Posterior vena cava (tissue), 2 donors: ENCODE results near the gene POLL. TPM values are rescaled to one million over a fixed set of nuclear protein-coding genes. Genes with fewer than 3 reads are reported as not detected.

Experiments
- DNase-seq: peaks from one replicate; pipeline ENCODE4 v3.0.0-alpha.2; 2020; ENCODE audit warnings: low spot score
- intact Hi-C, 2 donors: fragments of 100-400 bp; cut with DNase I; formaldehyde crosslinking; loops; one replicate each; pipeline versions ENCODE4 v1.14.1 to v1.14.2; 2022 to 2023
- microRNA-seq, 2 donors: library from miRNA; unstranded; fragments of <30 nt; microRNA quantifications; one replicate each; pipeline ENCODE4 v1.2.0, GENCODE V29; 2020 to 2021; ENCODE audit warnings: borderline microRNAs expressed in 2 of 2
- total RNA-seq, 2 donors: library from RNA; stranded (reverse); fragmentation: NEBNext Ultra II Directional; extraction: Animal tissue kit (Norgen Biotek cat#: 25700); gene quantifications; one replicate each; pipeline ENCODE4 v1.2.1, GENCODE V29; 2021
- donor health status: DM: yes; HTN: yes; CAD: no.
- donor health status: DM: yes; HTN: yes; CAD: no.

POLL gene
- total RNA-seq, 2 donors from 2014 or later, result 13.9 to 19.1 TPM

DNA sequence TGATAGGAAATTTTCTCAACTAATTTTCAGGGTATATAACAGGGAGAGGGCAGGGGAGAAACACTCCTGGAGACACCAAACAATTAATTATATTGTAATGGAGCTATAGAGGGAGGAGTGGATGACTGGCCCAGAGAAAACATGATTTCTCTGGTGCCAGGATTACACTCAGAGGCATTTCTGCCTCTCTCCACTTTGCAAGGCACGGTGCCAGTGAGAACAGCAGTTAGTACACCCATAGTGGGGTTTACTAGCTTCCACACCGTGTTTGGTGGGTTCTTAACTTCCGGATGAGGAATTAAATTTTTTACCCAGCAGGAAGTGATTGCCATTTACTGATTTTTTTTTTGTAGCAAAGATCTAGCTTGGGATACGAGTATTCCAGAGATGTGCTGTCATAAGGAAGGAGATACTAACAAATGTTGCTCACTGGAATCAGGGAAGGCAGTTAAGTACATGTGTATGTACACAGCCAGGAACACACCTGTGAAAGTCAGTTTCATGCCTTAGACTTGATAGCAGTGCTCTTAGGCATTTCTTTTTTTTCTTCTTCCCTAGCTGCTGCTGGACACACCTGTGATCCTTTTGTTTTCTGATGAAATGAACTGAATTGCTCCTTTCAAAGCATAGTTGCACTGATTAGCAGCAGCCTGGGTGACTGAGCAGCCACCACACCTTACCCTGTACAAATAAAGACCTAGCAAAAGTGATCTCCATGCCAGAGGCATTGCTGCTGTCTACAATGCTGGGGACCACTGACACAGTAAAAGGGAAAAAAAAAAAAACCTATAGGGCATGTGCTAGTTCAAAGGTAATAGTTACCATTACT lies 58.1 kb downstream of the POLL start:
- intact Hi-C loops, result no loop called here
- no peak for DNase-seq

DNA sequence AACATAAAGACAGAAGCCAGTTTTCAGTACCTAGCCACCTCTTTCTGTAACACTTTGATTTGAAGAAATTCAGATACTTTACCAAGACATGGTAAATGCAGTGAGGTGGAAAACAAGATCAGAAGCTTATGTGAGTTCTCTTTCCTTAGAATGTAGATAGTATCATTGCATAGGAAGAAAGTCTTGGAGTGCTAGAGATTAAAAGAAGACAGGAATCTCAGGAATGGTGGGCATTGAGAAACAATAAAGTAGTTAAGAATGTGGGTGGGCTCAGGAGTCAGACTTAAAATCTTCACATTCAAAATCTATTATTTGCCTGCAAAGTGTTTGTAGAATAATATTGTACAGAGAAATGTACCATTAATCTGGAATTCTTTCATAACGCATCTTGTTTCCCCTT lies 58.9 kb downstream of the POLL start:
- DNase-seq, result no peak
- intact Hi-C loops, result no loop called here

Small RNA genes lying within 50 kb of the gene (microRNA-seq; reads per million reads assigned to microRNA genes)
- gene MIR3158-1 (0 reads per million in 2 donors), gene MIR3158-2 (0 reads per million in 2 donors)

Other genes starting within 250 kb of the POLL start
- gene BTRC, start 234.1 kb downstream of the POLL start, total RNA-seq, result 10 to 100 TPM; 13.9 to 14.3 TPM
- gene DPCD, start 64 bp upstream of the POLL start, total RNA-seq, result 10 to 100 TPM; 11.4 to 12.5 TPM
- gene FBXW4, start 106.9 kb upstream of the POLL start, total RNA-seq, result 10 to 100 TPM; 69.3 to 75.1 TPM
- gene FGF8, start 187.9 kb upstream of the POLL start, total RNA-seq, result not detected
- gene NPM3, start 195.2 kb upstream of the POLL start, total RNA-seq, result 10 to 100 TPM; 19.1 to 21.1 TPM
- 100 to 1,000 TPM in 1 of 2 donors, 10 to 100 TPM in 1; 87.7 to 125 TPM for gene OGA, start 230.2 kb upstream of the POLL start, total RNA-seq